Type B pancreatic cell (in vitro differentiated cells): ENCODE results near the gene RUVBL2. TPM values are rescaled to one million over a fixed set of nuclear protein-coding genes. Genes with fewer than 3 reads are reported as not detected.

ENCODE experiments used
- DNase-seq: peaks from one replicate; pipeline ENCODE4 v3.0.0; 2021; ENCODE audit warnings: mixed read lengths; ENCODE audit not compliant: unreplicated experiment; ENCODE audit errors: extremely low spot score
- H3K27ac Mint-ChIP-seq: 2 replicates; pipeline ENCODE4 v1.8.0; 2021; ENCODE audit warnings: mild to moderate bottlenecking, mixed read lengths
- H3K27me3 Mint-ChIP-seq: 2 replicates; pipeline ENCODE4 v1.8.0; 2021; ENCODE audit warnings: mixed read lengths
- H3K36me3 Mint-ChIP-seq: 2 replicates; pipeline ENCODE4 v1.8.0; 2021; ENCODE audit warnings: mixed read lengths
- H3K4me1 Mint-ChIP-seq: one replicate; pipeline ENCODE4 v1.8.0; 2021; ENCODE audit warnings: mixed read lengths; ENCODE audit not compliant: unreplicated experiment
- H3K4me3 Mint-ChIP-seq: 2 replicates; pipeline ENCODE4 v1.8.0; 2021; ENCODE audit warnings: mild to moderate bottlenecking, mixed read lengths
- H3K9me3 Mint-ChIP-seq: 2 replicates; pipeline ENCODE4 v1.8.0; 2021; ENCODE audit warnings: mixed read lengths
- CTCF ChIP-seq: fragments of 200-600 bp; sonication (generic); conservative IDR thresholded peaks from 2 replicates; pipeline ENCODE4 v1.5.0; 2021; ENCODE audit warnings: antibody characterized with exemption, mild to moderate bottlenecking
- total RNA-seq: library from RNA; stranded (reverse); gene quantifications from 2 replicates; pipeline ENCODE4 v1.2.1, GENCODE V29; 2021; ENCODE audit warnings: low replicate concordance

The RUVBL2 gene
- total RNA-seq, 1 donor from 2014 or later, result 99.5 TPM

DNA sequence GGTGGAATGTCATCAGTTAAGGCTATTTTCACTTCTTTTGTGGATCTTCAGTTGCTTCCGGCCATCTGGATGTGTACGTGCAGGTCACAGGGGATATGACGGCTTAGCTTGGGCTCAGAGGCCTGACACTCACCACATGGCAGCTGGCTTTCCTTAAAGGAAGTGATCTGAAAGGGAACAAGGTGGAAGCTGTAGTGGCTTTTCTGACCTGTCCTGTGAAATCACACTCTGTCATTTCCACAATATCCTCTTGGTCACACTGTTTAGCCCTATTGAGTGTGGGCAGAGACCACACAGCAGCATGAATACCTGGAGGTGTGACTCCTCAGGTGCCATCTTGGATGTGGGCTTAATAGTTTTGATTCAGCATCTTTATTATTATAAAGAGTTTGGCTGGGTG, 43.5 kb upstream of the RUVBL2 start:
- H3K4me3 Mint-ChIP-seq, result no peak overlapping the region
- no peak for TF ChIP-seq CTCF
- peaks cover 4% of the 10 kb centered on the region for H3K4me1 Mint-ChIP-seq
- no peak for DNase-seq
- H3K27ac Mint-ChIP-seq, result peak overlapping the region; percentile 23
- H3K9me3 Mint-ChIP-seq, result no peaks in the 10 kb centered on the region
- H3K36me3 Mint-ChIP-seq, result no peaks in the 10 kb centered on the region
- H3K27me3 Mint-ChIP-seq, result no peaks in the 10 kb centered on the region

DNA sequence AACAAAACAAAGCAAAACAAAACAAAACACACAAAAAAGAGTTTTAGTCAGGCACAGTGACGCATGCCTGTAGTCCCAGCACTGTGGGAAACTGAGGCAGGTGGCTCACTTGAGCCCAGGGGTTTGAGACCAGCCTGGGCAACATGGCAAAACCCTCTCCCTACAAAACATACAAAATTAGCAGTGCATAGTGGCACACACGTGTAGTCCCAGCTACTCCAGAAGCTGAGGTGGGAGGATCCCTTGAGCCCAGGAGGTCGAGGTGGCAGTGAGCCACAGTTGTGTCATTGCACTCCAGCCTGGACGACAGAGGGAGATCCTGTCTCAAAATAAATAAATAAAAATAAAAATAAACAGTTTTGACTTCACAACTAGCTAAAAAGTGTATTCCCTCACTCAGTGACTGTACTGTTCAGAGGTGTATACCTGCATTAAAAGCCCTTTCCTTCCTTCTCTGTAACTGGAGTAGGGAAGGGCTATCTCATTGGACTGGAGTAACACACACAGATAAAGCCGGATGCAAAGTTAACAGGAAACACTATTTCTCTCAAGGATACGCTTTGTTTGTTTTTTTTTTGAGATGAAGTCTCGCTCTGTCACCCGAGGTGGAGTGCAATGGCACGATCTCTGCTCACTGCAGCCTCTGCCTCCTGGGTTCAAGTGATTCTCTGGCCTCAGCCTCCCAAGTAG, 42.7 kb upstream of the RUVBL2 start:
- Mint-ChIP-seq H3K9me3 (no peaks in the 10 kb centered on the region), H3K27ac (no peak overlapping the region), H3K4me3 (no peak overlapping the region), H3K4me1 (peaks cover 12% of the 10 kb centered on the region), H3K36me3 (no peaks in the 10 kb centered on the region), H3K27me3 (no peaks in the 10 kb centered on the region)
- DNase-seq, result no peak
- no peak for TF ChIP-seq CTCF

GRCh38 chr19:48953141-48953540, 40.5 kb upstream of the RUVBL2 start:
- no peak for DNase-seq
- H3K4me1 Mint-ChIP-seq, result peaks cover 16% of the 10 kb centered on the region
- TF ChIP-seq CTCF, result no peak
- no peak overlapping the region for H3K27ac Mint-ChIP-seq
- H3K9me3 Mint-ChIP-seq, result no peaks in the 10 kb centered on the region
- no peak overlapping the region for H3K4me3 Mint-ChIP-seq
- peaks cover 11% of the 10 kb centered on the region for H3K36me3 Mint-ChIP-seq
- no peaks in the 10 kb centered on the region for H3K27me3 Mint-ChIP-seq

DNA sequence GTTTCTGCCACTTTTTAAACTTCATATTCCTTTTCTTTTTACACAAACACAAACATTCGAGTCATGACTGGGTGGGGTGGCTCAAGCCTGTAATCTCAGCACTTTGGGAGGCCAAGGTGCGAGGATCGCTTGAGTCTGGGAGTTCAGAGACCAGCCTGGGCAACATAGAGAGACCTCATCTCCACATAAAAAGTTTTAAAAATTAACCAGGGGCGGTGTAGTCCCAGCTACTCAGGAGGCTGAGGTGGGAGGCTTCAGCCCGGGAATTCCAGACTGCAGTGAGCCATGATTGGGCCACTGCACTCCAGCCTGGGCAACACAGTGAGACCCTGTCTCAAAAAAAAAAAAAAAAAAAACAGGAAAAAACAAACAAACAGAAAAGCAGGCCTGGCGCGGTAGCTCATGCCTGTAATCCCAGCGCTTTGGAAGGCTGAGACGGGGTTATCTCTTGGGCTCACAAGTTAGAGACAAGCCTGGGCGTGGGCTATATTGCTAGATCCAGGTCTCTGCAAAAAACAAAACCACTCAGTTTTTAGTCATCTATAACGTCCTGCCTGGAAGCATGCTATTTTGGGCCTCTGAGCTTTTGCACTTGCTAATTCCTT, 39.6 kb upstream of the RUVBL2 start:
- Mint-ChIP-seq H3K36me3 (peaks cover 11% of the 10 kb centered on the region), H3K4me1 (peaks cover 16% of the 10 kb centered on the region), H3K27ac (peak overlapping the region; percentile 93), H3K4me3 (peak overlapping the region; percentile 92), H3K9me3 (no peaks in the 10 kb centered on the region), H3K27me3 (no peaks in the 10 kb centered on the region)
- TF ChIP-seq CTCF, result no peak
- DNase-seq, result no peak

- peak within 1 kb of the TSS; percentile 92 for H3K4me3 Mint-ChIP-seq
- H3K27me3 Mint-ChIP-seq, result no peaks in the 10 kb centered on the region
- peaks cover 11% of the 10 kb centered on the region for H3K36me3 Mint-ChIP-seq
- DNase-seq, result peak; percentile 100
- H3K4me1 Mint-ChIP-seq, result peaks cover 16% of the 10 kb centered on the region
- H3K27ac Mint-ChIP-seq, result peak within 1 kb of the TSS; percentile 93
- TF ChIP-seq CTCF, result peak; percentile 16
- no peaks in the 10 kb centered on the region for H3K9me3 Mint-ChIP-seq
These were observed 38.9 kb upstream of the RUVBL2 start, which contains the start of gene BAX for GRCh38 chr19:48954595-48955307. TSS of gene BAX (plus strand) at chr19:48954875. CDS start at chr19:48954929, 54 bp downstream.
